Stimulated activated CD4-positive, alpha-beta T cell treated with anti-CD3 and anti-CD28 coated beads, Interleukin-2, amount 100 ng/mL, for 4 hours (primary cell): ENCODE results near the gene TK2.

Experiments
- DNase-seq: peaks from one replicate; pipeline ENCODE4 v3.0.0-alpha.2; 2020; ENCODE audit warnings: low read depth

Gene TK2

DNA sequence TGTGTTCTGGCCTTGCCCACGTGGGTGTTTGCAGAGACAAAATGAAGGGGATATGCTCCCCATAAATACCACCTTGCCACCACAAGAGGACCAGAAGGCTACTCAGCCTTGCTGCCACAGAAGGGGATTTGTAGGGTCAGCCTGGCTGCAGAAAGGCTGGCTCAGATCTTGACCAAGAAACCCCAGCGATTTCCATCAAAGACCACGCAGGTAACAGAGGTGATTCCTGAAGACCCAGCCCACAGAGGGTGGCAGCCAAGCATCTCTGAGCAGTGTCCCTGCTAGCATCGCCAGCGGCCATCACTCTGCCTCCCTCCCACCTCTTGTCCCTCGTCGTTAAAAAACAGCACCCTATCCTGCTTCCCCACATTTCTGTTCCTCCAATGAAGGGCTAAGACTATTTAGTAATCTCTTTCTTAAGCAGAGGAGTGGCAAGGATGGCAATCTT is 68.0 kb downstream of the TK2 start:
- DNase-seq = no peak

DNA sequence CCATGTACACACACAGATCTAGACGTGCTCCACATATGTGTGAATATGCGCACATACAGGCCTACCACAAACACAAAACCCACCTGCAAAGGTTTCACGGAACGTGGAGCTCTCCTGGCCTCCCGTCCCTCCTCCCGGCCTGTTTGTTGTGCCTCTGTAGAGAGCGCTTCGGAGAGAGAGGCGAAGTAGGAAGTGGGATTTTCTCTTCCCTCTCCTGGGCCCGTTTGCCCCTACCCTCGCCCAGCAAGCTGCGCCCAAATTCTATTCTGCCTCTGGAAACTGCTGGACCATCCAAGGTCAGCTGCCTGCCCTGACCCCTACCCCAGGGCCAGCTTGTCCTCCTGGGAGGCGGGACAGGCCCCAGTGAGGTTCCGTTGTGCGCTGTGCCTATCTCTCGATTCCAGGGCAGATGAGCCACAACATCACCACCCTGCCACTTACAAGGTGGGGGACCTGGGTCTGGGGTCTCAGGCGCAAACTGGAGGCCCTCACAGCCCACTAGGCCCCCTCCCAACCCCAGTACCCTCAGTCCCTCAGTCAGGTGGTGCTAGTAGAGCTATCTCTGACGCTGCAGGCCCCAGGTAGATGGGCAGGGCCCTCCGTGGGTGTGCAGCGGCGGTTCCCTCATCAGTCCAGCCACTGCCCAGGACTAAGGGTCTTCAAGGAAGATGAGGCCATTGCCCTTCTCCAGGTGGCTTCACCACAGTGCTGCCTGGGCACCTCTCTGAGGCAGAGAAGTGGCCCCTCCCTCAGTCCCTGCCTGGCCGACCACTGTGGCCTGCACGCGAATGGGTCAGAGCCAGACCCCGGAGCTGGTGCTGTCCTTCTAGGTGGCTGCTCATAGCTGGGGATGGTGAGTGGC is 68.6 kb downstream of the TK2 start:
- no peak for DNase-seq

DNA sequence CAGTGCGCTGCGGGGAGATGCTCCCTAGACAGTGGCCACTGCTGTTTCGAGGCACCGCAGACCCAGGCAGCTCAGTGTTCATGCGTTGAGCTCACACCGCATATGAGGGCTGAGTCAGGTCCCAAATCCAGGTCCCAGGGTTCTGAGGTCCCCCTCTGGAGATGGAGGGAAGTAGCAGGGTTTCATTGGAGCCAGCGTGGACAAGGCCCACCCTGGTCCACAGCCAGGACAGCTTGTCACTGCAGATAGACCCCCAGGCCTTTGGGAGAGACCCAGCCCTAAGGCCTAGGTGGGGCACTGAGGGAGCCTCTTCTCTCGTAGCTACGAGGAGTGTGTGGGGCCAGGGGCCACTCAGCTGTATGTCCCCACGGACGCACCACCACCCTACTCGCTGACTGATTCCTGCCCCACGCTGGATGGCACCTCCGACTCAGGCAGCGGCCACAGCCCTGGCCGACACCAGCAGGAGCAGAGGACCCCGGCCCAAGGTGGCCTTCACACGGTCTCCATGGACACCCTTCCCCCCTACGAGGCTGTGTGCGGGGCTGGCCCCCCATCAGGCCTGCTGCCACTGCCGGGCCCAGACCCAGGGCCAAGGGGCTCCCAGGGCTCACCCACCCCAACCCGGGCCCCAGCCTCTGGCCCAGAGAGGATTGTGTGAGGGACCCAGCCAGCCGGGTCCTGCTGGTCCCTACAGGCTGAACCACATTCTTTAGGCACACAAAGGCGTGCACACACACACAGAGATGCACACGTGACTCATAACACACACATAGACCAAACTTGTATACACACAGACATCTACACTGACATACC is 69.4 kb downstream of the TK2 start:
- no peak for DNase-seq

DNA sequence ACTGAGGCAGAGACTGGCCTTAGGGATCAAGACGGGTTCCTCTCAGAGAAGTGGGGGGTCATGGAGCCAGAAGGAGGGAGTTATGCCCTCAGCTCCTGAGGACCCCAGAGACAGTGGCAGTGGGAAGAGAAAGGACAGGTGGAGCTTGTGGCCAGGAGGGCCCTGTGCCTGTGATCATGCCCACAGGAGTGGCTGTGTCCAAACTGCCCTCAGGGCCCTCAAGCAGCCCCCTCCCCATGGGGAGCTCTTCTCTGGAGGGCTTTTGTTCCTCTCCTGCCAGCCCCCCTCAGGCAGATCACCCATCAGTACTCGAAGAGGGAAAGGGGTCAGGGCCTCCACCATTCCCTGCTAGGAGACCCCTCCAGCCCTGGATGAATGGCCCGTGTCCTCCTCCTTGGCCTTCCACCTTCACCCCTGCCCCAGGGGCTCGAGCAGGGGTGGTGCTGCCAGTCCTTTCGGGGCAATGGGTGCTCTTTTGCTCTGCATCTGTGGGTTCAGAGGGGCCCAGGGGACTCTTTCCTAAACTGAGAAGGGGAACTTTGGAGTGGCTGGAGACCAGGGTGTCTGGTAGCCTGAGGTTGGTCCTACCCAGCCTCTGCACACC is 70.2 kb downstream of the TK2 start:
- DNase-seq = no peak

DNA sequence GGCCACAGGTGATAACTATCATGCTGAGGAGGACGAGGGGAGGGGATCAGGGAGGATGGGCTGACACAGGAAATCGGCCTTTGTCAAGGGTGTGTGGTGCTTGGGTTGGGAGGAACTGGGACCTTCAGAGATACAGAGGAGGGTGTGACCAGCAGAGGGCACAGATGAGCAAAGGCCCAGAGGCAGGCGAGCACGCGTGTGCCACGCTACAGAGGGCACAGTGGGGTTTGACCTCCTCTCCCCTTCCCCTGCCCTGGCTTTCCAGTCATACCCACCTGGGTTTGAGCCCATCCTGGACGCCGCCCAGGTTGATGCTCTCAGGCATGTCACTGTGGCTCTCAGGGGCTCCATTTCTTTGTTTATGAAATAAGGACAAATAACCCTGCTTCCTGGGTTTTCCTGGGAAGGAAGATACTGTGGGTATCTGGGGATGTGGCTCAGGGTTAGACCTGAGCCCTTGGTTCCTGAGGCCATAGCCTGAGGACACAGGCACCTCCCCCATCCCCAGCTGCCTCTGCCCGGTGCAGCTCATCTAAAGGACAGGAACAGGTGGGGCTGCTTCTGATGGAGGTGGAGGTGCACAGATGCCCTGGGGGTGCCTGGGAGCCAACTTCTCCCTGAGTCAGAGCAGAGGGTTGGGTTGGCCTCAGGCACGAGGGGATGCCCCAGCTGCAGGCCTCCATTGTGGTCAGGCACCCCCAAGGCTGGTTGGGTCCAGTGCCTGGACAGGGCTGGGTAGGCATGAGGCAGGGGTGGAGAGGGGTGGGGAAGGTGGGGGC is 71.0 kb downstream of the TK2 start:
- DNase-seq = peak; percentile 82

DNA sequence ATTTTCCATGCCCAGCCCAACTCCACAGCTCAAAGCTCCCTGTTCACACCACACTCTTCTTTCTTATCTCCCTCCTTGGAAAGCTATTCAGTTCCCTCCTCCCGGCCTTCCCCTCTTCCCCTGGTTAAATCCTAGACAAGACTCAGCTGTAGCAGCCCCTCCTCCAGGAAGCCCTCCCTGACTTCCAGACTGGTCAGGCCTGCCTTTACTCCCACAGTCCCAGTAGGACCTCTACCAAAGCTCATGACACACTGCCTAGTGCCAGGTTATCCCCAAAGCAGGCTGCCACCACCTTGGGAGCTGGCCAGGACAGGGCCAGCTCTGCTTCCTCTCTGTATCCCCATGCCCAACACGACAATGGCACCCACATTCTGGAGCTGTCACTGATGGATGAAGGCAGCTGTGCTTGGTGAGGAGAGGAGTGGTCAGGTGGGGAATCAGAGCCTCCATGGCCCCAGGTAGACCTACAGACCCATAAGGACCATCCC is 72.8 kb downstream of the TK2 start:
- no peak for DNase-seq

DNA sequence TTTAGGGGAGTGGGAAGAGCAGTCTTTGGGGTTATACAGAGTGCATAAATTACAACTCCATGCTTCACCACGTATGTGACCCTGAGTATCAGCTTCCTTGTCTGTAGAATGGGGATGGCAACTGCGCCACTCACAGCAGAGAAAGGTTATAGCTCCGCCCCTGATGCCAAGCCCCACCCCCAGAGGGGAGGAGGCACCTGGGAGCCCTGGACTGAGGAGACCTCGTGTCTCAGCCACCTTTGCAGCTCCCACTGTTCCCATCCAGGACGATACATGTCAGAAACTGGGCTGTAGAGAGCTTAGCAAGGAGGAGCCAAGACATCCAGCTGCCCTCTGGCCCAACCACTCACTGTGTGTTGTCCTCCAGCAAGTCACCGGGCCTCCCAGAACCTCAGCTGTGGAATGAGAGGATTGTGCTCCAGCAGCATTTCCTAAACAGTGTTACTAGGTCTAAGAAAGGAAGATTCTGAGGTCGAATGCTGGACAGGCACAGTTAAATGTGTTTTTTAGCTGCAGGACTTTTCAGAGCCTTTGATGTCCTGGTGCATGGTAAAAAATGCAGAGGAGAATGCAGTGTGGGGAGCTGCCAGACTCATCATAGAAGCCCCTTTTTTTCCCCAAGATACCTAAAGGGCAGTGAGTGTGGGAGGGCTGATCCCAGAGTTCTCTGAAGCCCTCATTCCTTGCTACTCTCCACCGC is 73.4 kb downstream of the TK2 start:
- DNase-seq = peak; percentile 19

DNA sequence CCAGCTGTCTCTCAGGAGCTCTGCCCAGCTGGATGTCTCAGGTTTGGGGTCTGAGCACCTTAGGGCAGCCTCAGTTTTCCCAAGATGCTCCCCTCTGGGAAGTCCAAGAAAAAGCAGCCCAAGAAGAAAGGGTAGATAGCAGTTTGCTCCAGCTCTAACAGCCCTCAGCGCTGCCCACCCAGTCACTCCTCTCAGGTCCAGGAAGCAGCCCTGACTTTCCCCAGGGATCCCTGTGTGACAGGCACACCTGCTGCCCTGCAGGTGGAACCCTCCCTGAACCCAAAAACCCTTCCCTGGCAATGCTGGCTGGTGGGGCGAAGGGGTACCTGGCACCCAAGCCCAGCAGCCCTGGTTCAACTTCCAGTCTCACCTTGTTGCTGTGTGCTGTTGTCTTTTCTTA is 74.7 kb downstream of the TK2 start:
- no peak for DNase-seq

DNA sequence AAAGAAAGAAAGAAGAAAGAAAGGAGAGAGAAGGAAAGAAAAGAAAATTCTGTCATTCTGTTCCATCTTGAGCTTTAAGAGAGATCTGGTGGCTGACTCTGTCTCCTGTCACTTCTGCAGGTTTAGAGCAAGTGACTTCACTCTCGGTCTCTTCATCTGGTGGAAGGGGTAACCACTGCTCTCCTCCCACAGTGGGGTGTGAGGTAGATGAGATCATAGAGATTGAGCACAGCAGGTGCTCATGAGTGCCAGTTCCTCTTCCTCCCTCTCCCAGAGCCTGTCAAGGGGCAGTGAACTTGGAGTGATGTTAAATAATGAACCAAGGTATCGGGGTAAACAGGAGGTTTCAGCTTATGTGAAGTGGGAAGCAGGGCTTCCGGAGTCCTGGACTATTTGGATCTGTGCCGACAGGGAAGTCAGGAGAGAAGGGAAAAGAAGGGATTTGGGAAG is 75.1 kb downstream of the TK2 start:
- DNase-seq = peak; percentile 57

DNA sequence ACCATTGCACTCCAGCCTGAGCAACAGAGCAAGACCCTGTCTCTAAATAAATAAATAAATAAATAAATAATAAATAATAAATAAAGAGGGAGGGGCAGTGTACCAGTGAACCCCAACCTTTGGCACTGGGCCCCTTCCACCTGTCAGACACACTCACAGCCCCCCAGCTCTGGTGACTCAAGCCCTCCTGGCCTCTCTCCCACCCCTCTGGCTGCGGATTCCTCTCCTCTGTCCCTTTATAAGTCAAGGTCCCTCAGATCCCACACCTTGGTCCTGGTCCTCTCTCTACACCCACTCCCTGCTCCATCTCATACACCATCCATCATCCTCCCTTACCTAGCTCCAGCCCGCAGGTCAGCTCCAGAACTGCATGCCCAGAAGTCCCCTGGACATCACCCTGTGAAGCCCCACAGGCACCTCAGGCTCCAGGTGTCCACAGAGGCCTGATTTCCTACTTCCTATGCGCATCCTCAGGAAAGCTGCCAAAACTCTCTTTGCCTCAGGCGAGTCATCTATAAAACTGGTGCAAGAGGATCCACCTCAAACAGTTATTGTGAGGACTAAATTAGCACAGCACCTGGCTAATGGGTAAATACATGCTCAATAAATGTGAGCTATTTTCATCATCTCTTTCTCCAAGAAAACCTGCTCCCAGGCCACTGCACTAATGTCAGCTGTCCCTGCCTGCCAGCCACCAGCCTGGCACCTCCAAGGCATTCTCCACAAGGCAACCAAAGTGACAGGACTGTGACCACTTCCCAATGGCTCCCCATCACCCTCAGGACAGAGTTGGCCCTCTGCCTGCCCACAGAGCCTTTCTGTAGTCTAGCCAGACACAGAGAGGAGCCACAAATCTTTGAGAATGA is 76.0 kb downstream of the TK2 start:
- DNase-seq = no peak

DNA sequence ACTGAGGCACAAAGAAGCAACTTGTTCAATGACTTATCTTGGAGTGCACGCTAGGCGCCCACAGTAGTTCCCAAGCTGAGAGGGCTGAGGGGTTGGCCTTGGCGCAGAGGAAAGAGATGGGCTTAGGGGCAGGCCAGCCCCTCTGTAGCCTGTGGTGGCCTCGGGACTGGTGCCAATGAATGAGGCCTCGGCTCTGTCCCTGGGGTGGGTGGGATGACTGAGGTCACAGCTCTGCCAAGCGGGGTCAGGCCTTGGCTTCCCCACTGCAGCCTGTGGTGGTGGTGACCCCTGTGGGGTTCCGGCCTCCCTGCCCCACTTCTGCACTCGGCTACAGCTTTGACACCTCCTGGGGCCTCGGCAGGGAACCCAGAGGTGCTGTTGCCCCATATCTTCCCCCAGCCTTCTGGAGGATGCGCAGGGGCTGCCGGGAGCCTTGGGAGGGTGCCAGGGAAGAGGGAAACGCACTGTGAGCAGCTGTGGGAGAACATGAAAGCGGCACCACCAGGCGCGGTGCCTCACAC is 76.8 kb downstream of the TK2 start:
- no peak for DNase-seq

DNA sequence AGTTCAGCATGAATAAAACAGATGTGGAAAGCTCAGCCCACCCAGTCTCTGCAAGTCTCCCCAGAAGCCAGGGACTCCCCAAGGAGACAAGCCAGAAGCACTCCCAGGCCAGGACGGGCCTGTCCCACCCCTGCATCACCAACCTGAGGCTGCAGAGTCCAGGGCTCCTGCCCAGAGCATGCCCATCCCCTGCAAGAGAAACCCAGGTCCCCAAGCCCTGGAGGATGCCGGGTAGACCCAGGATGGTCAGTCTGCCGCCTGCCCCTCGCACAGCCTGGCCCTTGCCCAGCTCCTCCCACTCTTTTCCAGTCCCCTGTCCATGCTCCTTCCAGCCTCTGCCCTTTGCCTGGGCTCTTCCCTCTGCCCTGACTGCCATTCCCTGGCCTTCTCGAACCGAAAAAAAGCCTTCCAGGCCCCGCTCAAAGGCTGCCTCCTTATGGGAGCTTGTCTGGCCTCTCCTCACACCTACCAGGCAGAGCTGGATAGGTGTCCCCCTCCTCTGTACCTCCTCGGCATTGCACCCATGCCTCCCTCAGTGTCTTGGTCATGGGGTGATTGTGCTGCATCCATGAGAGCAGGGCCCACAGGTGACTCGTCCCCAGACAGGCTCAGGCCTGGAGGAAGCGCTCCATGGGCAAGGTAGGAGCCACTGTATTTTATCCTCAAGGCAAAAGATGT is 78.1 kb downstream of the TK2 start:
- no peak for DNase-seq

DNA sequence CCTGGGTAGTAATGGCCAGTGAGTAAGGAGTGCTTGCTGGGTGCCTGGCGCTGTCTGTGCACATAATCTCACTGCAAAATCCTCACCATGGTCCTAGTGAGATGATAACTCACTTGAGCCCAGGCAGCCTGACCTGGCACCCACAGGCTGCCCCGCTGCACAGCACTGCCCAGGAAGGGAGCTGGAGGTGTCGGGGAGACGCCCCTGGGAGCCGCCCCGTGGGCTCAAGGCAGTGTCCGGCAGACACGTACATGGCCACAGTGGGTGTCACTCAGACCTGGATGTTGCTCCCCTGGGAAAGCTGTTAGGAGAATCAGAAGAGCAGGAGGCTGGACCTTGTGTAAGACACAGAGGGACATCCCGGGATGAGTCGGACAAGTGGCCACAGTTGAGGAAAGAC is 78.7 kb downstream of the TK2 start:
- DNase-seq = no peak

DNA sequence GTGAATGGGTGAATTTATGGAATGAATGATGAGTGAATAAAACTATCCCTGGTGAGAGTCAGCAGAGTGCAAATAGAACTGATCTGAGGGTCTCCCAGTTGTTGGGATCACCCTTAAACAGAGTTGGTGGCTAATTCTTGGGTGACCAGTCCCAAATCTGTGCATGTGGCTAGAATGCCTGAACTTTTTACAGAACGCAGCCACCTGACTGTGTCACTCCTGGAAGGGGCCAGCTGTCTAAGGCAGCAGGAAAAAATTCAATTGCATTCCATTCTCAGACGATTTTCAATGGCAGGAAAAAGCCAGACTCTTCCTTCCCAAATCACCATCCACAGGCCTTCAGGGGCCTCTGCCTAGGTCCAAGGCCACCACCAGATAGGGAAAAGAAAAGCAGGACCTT is 79.4 kb downstream of the TK2 start:
- DNase-seq = no peak

DNA sequence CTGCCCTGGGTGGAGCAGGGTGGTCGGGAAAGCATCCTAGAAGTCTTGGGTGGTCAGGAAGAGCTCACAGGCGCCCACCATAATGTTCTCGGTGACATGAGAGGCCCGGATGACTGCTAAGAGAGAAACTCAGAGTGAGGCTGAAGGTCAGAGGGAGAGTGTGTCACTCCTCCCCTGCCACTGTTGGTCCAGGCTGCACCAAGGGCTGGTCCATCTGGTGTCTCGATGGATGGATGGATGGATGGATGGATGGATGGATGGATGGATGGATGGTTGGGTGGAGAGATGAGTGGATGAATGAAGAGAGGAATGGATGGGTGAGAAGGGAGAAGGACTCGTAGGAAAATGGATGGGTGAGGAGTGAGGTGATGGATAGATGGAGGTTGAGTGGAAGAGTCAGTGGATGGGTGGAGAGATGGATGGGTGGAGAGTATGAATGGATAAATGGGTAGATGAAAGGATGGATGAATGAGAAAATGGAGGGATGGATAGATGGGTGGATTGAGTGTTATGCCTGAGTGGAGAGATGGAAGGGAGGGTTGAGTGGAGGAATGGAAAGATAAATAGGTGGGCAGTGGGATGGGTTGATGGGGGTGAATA is 79.9 kb downstream of the TK2 start:
- DNase-seq = no peak

DNA sequence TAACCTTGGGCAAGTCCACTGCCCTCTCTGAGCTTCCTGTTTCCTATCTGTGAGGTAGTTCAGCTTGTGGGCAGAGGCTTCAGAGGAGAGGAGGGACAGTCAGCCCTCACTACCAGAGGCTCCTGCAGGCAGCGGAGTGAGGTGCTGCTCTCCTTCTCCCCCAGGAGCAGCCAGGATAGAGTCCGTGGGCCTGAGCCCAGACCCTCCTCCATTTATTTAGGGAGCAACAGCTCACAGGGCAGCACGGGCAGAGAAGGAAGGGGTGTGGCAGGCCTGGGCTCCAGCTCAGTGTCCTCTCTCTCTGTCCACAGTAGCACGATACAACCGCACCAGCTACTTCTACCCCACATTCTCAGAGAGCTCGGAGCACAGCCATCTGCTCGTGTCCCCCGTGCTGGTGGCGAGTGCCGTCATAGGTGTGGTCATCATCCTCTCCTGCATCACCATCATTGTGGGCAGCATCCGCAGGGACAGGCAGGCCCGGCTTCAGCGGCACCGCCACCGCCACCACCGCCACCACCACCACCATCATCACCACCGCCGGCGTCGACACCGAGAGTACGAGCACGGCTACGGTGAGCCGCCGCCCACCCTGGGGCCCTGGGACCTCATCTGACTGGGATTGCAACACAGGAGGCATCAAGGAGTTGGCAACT is 80.5 kb downstream of the TK2 start:
- DNase-seq = no peak

DNA sequence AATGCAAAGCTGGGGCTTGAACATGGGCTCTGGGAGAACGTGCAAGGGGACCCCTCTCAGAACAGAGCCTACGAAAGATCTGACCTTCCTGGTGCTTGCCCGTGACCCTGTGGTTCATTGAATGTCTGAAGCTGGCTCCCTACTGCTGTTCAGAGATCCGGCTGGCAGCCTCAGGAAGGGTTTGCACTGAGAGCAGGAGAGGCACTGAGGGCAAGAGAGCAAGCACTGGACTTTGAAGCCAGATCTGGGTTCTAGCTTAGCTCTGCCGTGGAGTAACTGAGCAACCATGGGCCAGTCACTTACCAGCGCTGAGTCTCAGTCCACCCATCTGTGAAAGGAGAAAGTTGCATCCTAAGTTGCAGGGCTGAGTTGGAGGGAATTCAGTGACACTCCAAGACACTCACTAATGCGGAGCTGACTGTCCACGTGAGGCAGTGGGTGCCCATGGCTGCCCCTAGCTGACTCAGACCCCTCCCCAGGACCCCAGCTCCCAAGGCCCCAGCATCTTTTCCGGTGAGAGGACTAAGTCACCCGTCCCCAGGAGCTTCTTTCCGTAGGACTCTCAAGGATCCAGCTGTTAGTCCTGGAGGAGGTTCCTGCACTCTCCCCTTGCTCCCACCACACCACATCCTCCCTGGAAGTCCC is 81.5 kb downstream of the TK2 start:
- no peak for DNase-seq

DNA sequence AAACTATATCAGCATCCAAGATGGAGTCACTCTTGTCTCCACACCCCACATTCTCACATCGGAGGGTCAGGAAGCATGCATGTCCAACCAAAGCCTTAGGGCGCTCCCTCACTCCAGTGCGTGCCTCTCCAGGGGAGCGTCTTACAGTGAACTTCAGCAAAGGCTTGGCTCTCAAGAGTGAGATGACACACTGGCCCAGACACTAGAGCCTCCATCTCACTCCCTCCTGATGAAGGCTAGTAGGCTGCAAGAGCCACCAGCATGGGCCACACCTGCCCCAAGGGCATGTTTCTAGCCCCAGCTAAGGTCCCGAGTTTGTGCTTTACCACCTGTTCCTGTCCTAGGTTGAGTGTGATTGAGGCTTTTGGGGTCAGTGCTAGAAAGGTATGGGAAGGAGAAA is 82.3 kb downstream of the TK2 start:
- no peak for DNase-seq
